A549 (cell line): ENCODE results near the gene CCDC171.

Source experiments
- CHD2 ChIP-seq: fragments of 150-350 bp; IDR thresholded peaks from 2 replicates; pipeline ENCODE4 v1.6.1; 2014; ENCODE audit warnings: low read length; ENCODE audit not compliant: partially characterized antibody
- EP300 ChIP-seq, 2 experiments: fragments of >200 bp; sonication (Bioruptor Twin); formaldehyde crosslinking; IDR thresholded peaks; 2 replicates in 1 of 2; 3 replicates in 1 of 2; pipeline ENCODE4 v1.6.1; 2016 to 2017
- HDAC2 ChIP-seq: fragments of 200-600 bp; sonication (generic); IDR thresholded peaks from 2 replicates; pipeline ENCODE4 v1.6.1; 2016
- JUN ChIP-seq, 2 experiments: fragments of >200 bp; sonication (Bioruptor Twin); formaldehyde crosslinking; IDR thresholded peaks; 2 replicates in 1 of 2; 3 replicates in 1 of 2; pipeline ENCODE4 v1.6.1; 2016 to 2017
- KDM5A ChIP-seq: fragments of 200-600 bp; sonication (generic); IDR thresholded peaks from 2 replicates; pipeline ENCODE4 v1.6.1; 2016; ENCODE audit warnings: antibody characterized with exemption, mild to moderate bottlenecking
- MAFK ChIP-seq: fragments of 450-650 bp; IDR thresholded peaks from 2 replicates; pipeline ENCODE4 v1.6.1; 2014; ENCODE audit not compliant: partially characterized antibody
- POLR2A ChIP-seq: IDR thresholded peaks from 2 replicates; pipeline ENCODE4 v1.6.1; 2012; ENCODE audit warnings: mild to moderate bottlenecking, low read length
- RAD21 ChIP-seq, 2 experiments: fragments of >200 bp in 1 of 2; sonication (Bioruptor Twin) in 1 of 2; formaldehyde crosslinking in 1 of 2; IDR thresholded peaks in 1 of 2; conservative IDR thresholded peaks in 1 of 2; 2 replicates in 1 of 2; 3 replicates in 1 of 2; pipeline ENCODE4 v1.6.1; 2012 to 2018; ENCODE audit warnings: inconsistent platforms in 1 of 2
- TF ChIP-seq, protein P1 (sequence below): fragments of 450-650 bp; IDR thresholded peaks from 2 replicates; pipeline ENCODE4 v1.6.1; 2014; ENCODE audit warnings: antibody characterized with exemption
- TF ChIP-seq, protein P2 (sequence below): fragments of >200 bp; sonication (Bioruptor Twin); formaldehyde crosslinking; IDR thresholded peaks from 3 replicates; pipeline ENCODE4 v1.5.1; 2016
- TF ChIP-seq, protein P3 (sequence below): IDR thresholded peaks from 2 replicates; pipeline ENCODE4 v1.6.1; 2012

DNA sequence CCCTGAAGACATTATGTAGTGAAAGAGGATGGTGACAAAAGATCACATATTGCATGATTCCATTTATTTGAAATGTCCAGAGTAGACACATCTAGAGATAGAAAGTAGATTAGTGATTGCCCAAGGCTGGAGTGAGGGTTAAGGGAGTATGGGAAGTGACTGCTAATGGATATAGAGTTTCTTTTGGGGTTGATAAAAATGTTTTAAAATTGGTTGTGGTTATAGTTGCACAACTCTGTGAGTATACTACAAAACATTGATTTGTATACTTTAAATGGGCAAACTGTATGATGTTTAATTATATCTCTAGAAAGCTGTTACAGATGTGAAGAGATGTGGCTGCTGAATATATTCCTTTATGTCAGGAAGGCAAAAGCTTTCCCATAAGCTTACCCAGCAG is 202.8 kb downstream of the CCDC171 start:
- TF ChIP-seq CHD2, result no peak
- TF ChIP-seq, protein P1, sequence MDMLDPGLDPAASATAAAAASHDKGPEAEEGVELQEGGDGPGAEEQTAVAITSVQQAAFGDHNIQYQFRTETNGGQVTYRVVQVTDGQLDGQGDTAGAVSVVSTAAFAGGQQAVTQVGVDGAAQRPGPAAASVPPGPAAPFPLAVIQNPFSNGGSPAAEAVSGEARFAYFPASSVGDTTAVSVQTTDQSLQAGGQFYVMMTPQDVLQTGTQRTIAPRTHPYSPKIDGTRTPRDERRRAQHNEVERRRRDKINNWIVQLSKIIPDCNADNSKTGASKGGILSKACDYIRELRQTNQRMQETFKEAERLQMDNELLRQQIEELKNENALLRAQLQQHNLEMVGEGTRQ, result no peak
- TF ChIP-seq, protein P2, sequence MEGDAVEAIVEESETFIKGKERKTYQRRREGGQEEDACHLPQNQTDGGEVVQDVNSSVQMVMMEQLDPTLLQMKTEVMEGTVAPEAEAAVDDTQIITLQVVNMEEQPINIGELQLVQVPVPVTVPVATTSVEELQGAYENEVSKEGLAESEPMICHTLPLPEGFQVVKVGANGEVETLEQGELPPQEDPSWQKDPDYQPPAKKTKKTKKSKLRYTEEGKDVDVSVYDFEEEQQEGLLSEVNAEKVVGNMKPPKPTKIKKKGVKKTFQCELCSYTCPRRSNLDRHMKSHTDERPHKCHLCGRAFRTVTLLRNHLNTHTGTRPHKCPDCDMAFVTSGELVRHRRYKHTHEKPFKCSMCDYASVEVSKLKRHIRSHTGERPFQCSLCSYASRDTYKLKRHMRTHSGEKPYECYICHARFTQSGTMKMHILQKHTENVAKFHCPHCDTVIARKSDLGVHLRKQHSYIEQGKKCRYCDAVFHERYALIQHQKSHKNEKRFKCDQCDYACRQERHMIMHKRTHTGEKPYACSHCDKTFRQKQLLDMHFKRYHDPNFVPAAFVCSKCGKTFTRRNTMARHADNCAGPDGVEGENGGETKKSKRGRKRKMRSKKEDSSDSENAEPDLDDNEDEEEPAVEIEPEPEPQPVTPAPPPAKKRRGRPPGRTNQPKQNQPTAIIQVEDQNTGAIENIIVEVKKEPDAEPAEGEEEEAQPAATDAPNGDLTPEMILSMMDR, result no peak
- TF ChIP-seq JUN (IDR thresholded peaks at IDR 0.05), result no peak
- no peak for TF ChIP-seq POLR2A
- no peak for TF ChIP-seq EP300 (IDR thresholded peaks at IDR 0.05)
- no peak for TF ChIP-seq RAD21 (conservative IDR thresholded peaks at IDR 0.05 in 1 of 2, IDR thresholded peaks at IDR 0.05 in 1 of 2)
- TF ChIP-seq, protein P3, sequence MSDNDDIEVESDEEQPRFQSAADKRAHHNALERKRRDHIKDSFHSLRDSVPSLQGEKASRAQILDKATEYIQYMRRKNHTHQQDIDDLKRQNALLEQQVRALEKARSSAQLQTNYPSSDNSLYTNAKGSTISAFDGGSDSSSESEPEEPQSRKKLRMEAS, result no peak
- TF ChIP-seq MAFK, result no peak
- TF ChIP-seq KDM5A, result no peak
- TF ChIP-seq HDAC2, result no peak
